Measurements from ENCODE around the gene KRTAP4-11.
"Not testable (repeated sequence)": the region's sequence is repeated elsewhere in the genome, so short reads cannot be mapped to it uniquely, and the experiment has no call there.

Gene KRTAP4-11

GRCh38 chr17:41098042-41098441, 20.1 kb downstream of the KRTAP4-11 start, which contains the start of gene KRTAP4-8:
TSS of gene KRTAP4-8 (minus strand) at chr17:41098142. CDS start at chr17:41098084, 58 bp downstream.
- Histone ChIP-seq H3K79me1 (ENCODE audit: low read depth, low read length) (no peaks in the 10 kb centered on the region), H2AK5ac (ENCODE audit: low read depth, low read length) (no peak within 1 kb of the TSS), H3K36me3 (replicated peaks in 1 of 2; ENCODE audit: control insufficient read depth in 2 of 2, insufficient read depth in 2 of 2, low read length in 2 of 2) (no peaks in the 10 kb centered on the region), H3K4me3 (ENCODE audit: low read length in 2 of 2) (no peak within 1 kb of the TSS), H3K27ac (replicated peaks; ENCODE audit: low read length) (no peak within 1 kb of the TSS), H2AFZ (ENCODE audit: low read length) (no peak within 1 kb of the TSS), H3K18ac (ENCODE audit: low read length) (no peak within 1 kb of the TSS), H2BK12ac (ENCODE audit: low read length) (no peak within 1 kb of the TSS), H4K8ac (ENCODE audit: low read depth, low read length) (no peak within 1 kb of the TSS), H3K4ac (ENCODE audit: low read length) (no peak within 1 kb of the TSS), H3K27me3 (ENCODE audit: control insufficient read depth in 3 of 3, insufficient read depth in 3 of 3, low read depth in 1 of 3, low read length in 3 of 3) (no peaks in the 10 kb centered on the region), H2BK5ac (ENCODE audit: low read length) (no peak within 1 kb of the TSS), H3K23ac (ENCODE audit: low read depth, low read length, poor library complexity) (no peak within 1 kb of the TSS), H3K14ac (ENCODE audit: low read length) (no peak within 1 kb of the TSS), H3K9me3 (replicated peaks in 1 of 2; ENCODE audit: control insufficient read depth in 2 of 2, insufficient read depth in 1 of 2, low read depth in 1 of 2, low read length in 2 of 2) (peaks cover 0 to 3% of the 10 kb centered on the region in 2 donors), H4K91ac (ENCODE audit: low read depth, low read length, poor library complexity) (no peak within 1 kb of the TSS), H2BK120ac (ENCODE audit: low read depth, low read length) (no peak within 1 kb of the TSS), H3K4me1 (ENCODE audit: control insufficient read depth in 2 of 2, insufficient read depth in 1 of 2, low read depth in 1 of 2, low read length in 2 of 2) (peaks cover 0 to 2% of the 10 kb centered on the region in 2 donors), H2BK15ac (ENCODE audit: low read length) (no peak within 1 kb of the TSS), H3K9ac (ENCODE audit: low read depth, low read length, poor library complexity) (no peak within 1 kb of the TSS), H3K4me2 (ENCODE audit: insufficient read depth, low read length, poor library complexity, severe bottlenecking) (no peak within 1 kb of the TSS)
- no CpG with 5 or more reads among the region's 4 CpGs for WGBS, 2 donors (ENCODE audit: extremely low coverage in 2 of 2, insufficient read length in 2 of 2, insufficient replicate concordance in 1 of 2)
- DNase-seq (ENCODE audit: low spot score), result no peak

- no peak overlapping the region for H4K8ac ChIP-seq (ENCODE audit: low read depth, low read length)
- no peak overlapping the region for H3K23ac ChIP-seq (ENCODE audit: low read depth, low read length, poor library complexity)
- H2BK15ac ChIP-seq (ENCODE audit: low read length), result no peak overlapping the region
- no peak overlapping the region for H3K4ac ChIP-seq (ENCODE audit: low read length)
- H3K79me1 ChIP-seq (ENCODE audit: low read depth, low read length), result no peaks in the 10 kb centered on the region
- WGBS, 2 donors (ENCODE audit: extremely low coverage in 2 of 2, insufficient read length in 2 of 2, insufficient replicate concordance in 1 of 2), result no CpG with 5 or more reads among the region's 7 CpGs
- peaks cover 0 to 3% of the 10 kb centered on the region in 2 donors for H3K9me3 ChIP-seq (replicated peaks in 1 of 2; ENCODE audit: control insufficient read depth in 2 of 2, insufficient read depth in 1 of 2, low read depth in 1 of 2, low read length in 2 of 2)
- no peak for DNase-seq (ENCODE audit: low spot score)
- no peaks in the 10 kb centered on the region for H3K27me3 ChIP-seq (ENCODE audit: control insufficient read depth in 3 of 3, insufficient read depth in 3 of 3, low read depth in 1 of 3, low read length in 3 of 3)
- H2BK5ac ChIP-seq (ENCODE audit: low read length), result no peak overlapping the region
- H2AFZ ChIP-seq (ENCODE audit: low read length), result no peak overlapping the region
- H3K4me1 ChIP-seq (ENCODE audit: control insufficient read depth in 2 of 2, insufficient read depth in 1 of 2, low read depth in 1 of 2, low read length in 2 of 2), result no peaks in the 10 kb centered on the region
- no peak overlapping the region for H2BK12ac ChIP-seq (ENCODE audit: low read length)
- no peaks in the 10 kb centered on the region for H3K36me3 ChIP-seq (replicated peaks in 1 of 2; ENCODE audit: control insufficient read depth in 2 of 2, insufficient read depth in 2 of 2, low read length in 2 of 2)
- no peak overlapping the region for H3K18ac ChIP-seq (ENCODE audit: low read length)
- H3K14ac ChIP-seq (ENCODE audit: low read length), result no peak overlapping the region
- H2BK120ac ChIP-seq (ENCODE audit: low read depth, low read length), result no peak overlapping the region
- no peak overlapping the region for H3K4me3 ChIP-seq (ENCODE audit: low read length in 2 of 2)
- H2AK5ac ChIP-seq (ENCODE audit: low read depth, low read length), result no peak overlapping the region
- H3K9ac ChIP-seq (ENCODE audit: low read depth, low read length, poor library complexity), result no peak overlapping the region
- no peak overlapping the region for H3K27ac ChIP-seq (replicated peaks; ENCODE audit: low read length)
- no peak overlapping the region for H3K4me2 ChIP-seq (ENCODE audit: insufficient read depth, low read length, poor library complexity, severe bottlenecking)
- no peak overlapping the region for H4K91ac ChIP-seq (ENCODE audit: low read depth, low read length, poor library complexity)
These were observed 22.1 kb downstream of the KRTAP4-11 start for GRCh38 chr17:41096055-41096454.

- no CpG with 5 or more reads among the region's 4 CpGs for WGBS, 2 donors (ENCODE audit: extremely low coverage in 2 of 2, insufficient read length in 2 of 2, insufficient replicate concordance in 1 of 2)
- not testable (repeated sequence) for H2BK15ac ChIP-seq (ENCODE audit: low read length); H3K79me1 ChIP-seq (ENCODE audit: low read depth, low read length); H2AFZ ChIP-seq (ENCODE audit: low read length); H2BK12ac ChIP-seq (ENCODE audit: low read length); H4K8ac ChIP-seq (ENCODE audit: low read depth, low read length); H3K36me3 ChIP-seq (replicated peaks in 1 of 2; ENCODE audit: control insufficient read depth in 2 of 2, insufficient read depth in 2 of 2, low read length in 2 of 2); H3K23ac ChIP-seq (ENCODE audit: low read depth, low read length, poor library complexity); DNase-seq (ENCODE audit: low spot score); H3K4me2 ChIP-seq (ENCODE audit: insufficient read depth, low read length, poor library complexity, severe bottlenecking); H3K4ac ChIP-seq (ENCODE audit: low read length); H3K4me1 ChIP-seq (ENCODE audit: control insufficient read depth in 2 of 2, insufficient read depth in 1 of 2, low read depth in 1 of 2, low read length in 2 of 2); H3K27ac ChIP-seq (replicated peaks; ENCODE audit: low read length); H2BK120ac ChIP-seq (ENCODE audit: low read depth, low read length); H3K14ac ChIP-seq (ENCODE audit: low read length); H3K9me3 ChIP-seq (replicated peaks in 1 of 2; ENCODE audit: control insufficient read depth in 2 of 2, insufficient read depth in 1 of 2, low read depth in 1 of 2, low read length in 2 of 2); H2BK5ac ChIP-seq (ENCODE audit: low read length); H3K9ac ChIP-seq (ENCODE audit: low read depth, low read length, poor library complexity); H3K4me3 ChIP-seq (ENCODE audit: low read length in 2 of 2); H3K27me3 ChIP-seq (ENCODE audit: control insufficient read depth in 3 of 3, insufficient read depth in 3 of 3, low read depth in 1 of 3, low read length in 3 of 3); H2AK5ac ChIP-seq (ENCODE audit: low read depth, low read length); H4K91ac ChIP-seq (ENCODE audit: low read depth, low read length, poor library complexity); H3K18ac ChIP-seq (ENCODE audit: low read length)
These were observed 29.3 kb downstream of the KRTAP4-11 start for GRCh38 chr17:41088760-41089352.

- not testable (repeated sequence) for H3K9ac ChIP-seq (ENCODE audit: low read depth, low read length, poor library complexity); H2BK15ac ChIP-seq (ENCODE audit: low read length); H3K18ac ChIP-seq (ENCODE audit: low read length); H2AFZ ChIP-seq (ENCODE audit: low read length); H2BK5ac ChIP-seq (ENCODE audit: low read length); H2AK5ac ChIP-seq (ENCODE audit: low read depth, low read length); H4K91ac ChIP-seq (ENCODE audit: low read depth, low read length, poor library complexity); DNase-seq (ENCODE audit: low spot score); H3K4ac ChIP-seq (ENCODE audit: low read length); H3K27me3 ChIP-seq (ENCODE audit: control insufficient read depth in 3 of 3, insufficient read depth in 3 of 3, low read depth in 1 of 3, low read length in 3 of 3); H2BK12ac ChIP-seq (ENCODE audit: low read length); H3K4me3 ChIP-seq (ENCODE audit: low read length in 2 of 2); H3K4me1 ChIP-seq (ENCODE audit: control insufficient read depth in 2 of 2, insufficient read depth in 1 of 2, low read depth in 1 of 2, low read length in 2 of 2); H3K27ac ChIP-seq (replicated peaks; ENCODE audit: low read length); H3K9me3 ChIP-seq (replicated peaks in 1 of 2; ENCODE audit: control insufficient read depth in 2 of 2, insufficient read depth in 1 of 2, low read depth in 1 of 2, low read length in 2 of 2); H3K23ac ChIP-seq (ENCODE audit: low read depth, low read length, poor library complexity); H3K4me2 ChIP-seq (ENCODE audit: insufficient read depth, low read length, poor library complexity, severe bottlenecking); H3K36me3 ChIP-seq (replicated peaks in 1 of 2; ENCODE audit: control insufficient read depth in 2 of 2, insufficient read depth in 2 of 2, low read length in 2 of 2); H3K79me1 ChIP-seq (ENCODE audit: low read depth, low read length); H2BK120ac ChIP-seq (ENCODE audit: low read depth, low read length); H3K14ac ChIP-seq (ENCODE audit: low read length); H4K8ac ChIP-seq (ENCODE audit: low read depth, low read length)
- no CpG with 5 or more reads among the region's 14 CpGs for WGBS, 2 donors (ENCODE audit: extremely low coverage in 2 of 2, insufficient read length in 2 of 2, insufficient replicate concordance in 1 of 2)
These were observed 33.9 kb downstream of the KRTAP4-11 start, which contains the start of gene KRTAP4-7 for GRCh38 chr17:41084100-41084856. TSS of gene KRTAP4-7 (plus strand) at chr17:41084150. CDS start at chr17:41084207, 57 bp downstream.
